Colon (tissue), 2 donors: ENCODE data around the gene OR4F29.
"Not testable (repeated sequence)": the region's sequence is repeated elsewhere in the genome, so short reads cannot be mapped to it uniquely, and the experiment has no call there.

ENCODE experiments used
- FAIRE-seq: peaks from 2 replicates; lab custom pipeline; 2012; peaks lifted over from hg19 to GRCh38; lab: Jason Lieb, UNC
- donor health status: control.
- donor health status: control.

Gene OR4F29

GRCh38 chr1:451578-451977 is at the start of gene OR4F29:
TSS of gene OR4F29 (minus strand) at chr1:451678. CDS start at chr1:451678, 0 bp downstream.
- FAIRE-seq = not testable (repeated sequence)
